B cell (primary cell): Measurements from ENCODE around the gene TMEM219. TPM values are rescaled to one million over a fixed set of nuclear protein-coding genes. Genes with fewer than 3 reads are reported as not detected.

ENCODE experiments used
- ATAC-seq: fragments of 200-7000 bp; cut with Tn5 transposase; one replicate; pipeline ENCODE4 v1.10.0; 2021; ENCODE audit warnings: low read depth, mild to moderate bottlenecking, moderate number of reproducible peaks, moderate library complexity
- CTCF ChIA-PET: fragments of 350-600 bp; sonication (Branson Sonifier 250); formaldehyde crosslinking; loops from one replicate; lab custom pipeline; 2021; ENCODE audit warnings: antibody characterized with exemption, inconsistent platforms; lab: Charles Lee
- POLR2A ChIA-PET: fragments of 350-600 bp; sonication (Branson Sonifier 250); formaldehyde crosslinking; loops from one replicate; lab custom pipeline; 2021; ENCODE audit warnings: antibody characterized with exemption; lab: Charles Lee
- DNase-seq: peaks from one replicate; pipeline ENCODE4 v3.0.0; 2013
- H2AFZ ChIP-seq: 2 replicates; pipeline ENCODE4 v1.6.1; 2012; ENCODE audit warnings: mild to moderate bottlenecking, low read depth, low read length; ENCODE audit not compliant: insufficient read depth, poor library complexity, severe bottlenecking
- H3K27ac ChIP-seq, 2 donors: 1 replicate in 1 of 2; 2 replicates in 1 of 2; pipeline ENCODE4 v1.5.1; 2012 to 2013; ENCODE audit warnings: low read length in 2 of 2, mild to moderate bottlenecking in 2 of 2, moderate library complexity in 1 of 2
- H3K27me3 ChIP-seq, 4 experiments: fragments of 200-600 bp in 1 of 4; sonication (generic) in 1 of 4; replicated peaks in 1 of 4; 1 replicate in 2 of 4; 2 replicates in 2 of 4; pipeline versions ENCODE4 v1.6.1 to v1.7.0; 2013 to 2016; ENCODE audit warnings: low read length in 3 of 4, mild to moderate bottlenecking in 2 of 4, mixed read lengths in 1 of 4, moderate library complexity in 1 of 4; ENCODE audit not compliant: insufficient read depth in 4 of 4, control insufficient read depth in 3 of 4; ENCODE audit errors: control extremely low read depth in 1 of 4
- H3K36me3 ChIP-seq, 2 experiments: replicated peaks in 1 of 2; 1 replicate in 1 of 2; 2 replicates in 1 of 2; pipeline versions ENCODE4 v1.6.1 to v1.7.1; 2013; ENCODE audit warnings: low read length in 1 of 2; ENCODE audit not compliant: insufficient read depth in 2 of 2, control insufficient read depth in 1 of 2; ENCODE audit errors: control extremely low read depth in 1 of 2, extremely low read depth in 1 of 2
- H3K4me1 ChIP-seq, 2 donors: fragments of 200-600 bp in 1 of 2; sonication (generic) in 1 of 2; 1 replicate in 1 of 2; 2 replicates in 1 of 2; pipeline versions ENCODE4 v1.5.1 to v1.6.1; 2013 to 2017; ENCODE audit warnings: low read length in 2 of 2; ENCODE audit not compliant: control insufficient read depth in 2 of 2, insufficient read depth in 2 of 2
- H3K4me2 ChIP-seq: replicated peaks from 2 replicates; pipeline ENCODE3; 2012; ENCODE audit warnings: mild to moderate bottlenecking, low read depth, low read length; ENCODE audit not compliant: poor library complexity, severe bottlenecking
- H3K4me3 ChIP-seq, 5 experiments: fragments of 200-600 bp in 1 of 5; sonication (generic) in 1 of 5; 1 replicate in 3 of 5; 2 replicates in 2 of 5; pipeline versions ENCODE4 v1.5.1 to v1.7.0; 2011 to 2016; ENCODE audit warnings: low read length in 4 of 5, mild to moderate bottlenecking in 4 of 5, low read depth in 2 of 5, control low read depth in 1 of 5, moderate library complexity in 1 of 5; ENCODE audit not compliant: insufficient read depth in 1 of 5; ENCODE audit errors: control extremely low read depth in 1 of 5, extremely low read depth in 1 of 5
- H3K79me2 ChIP-seq: fragments of 200-600 bp; sonication (generic); one replicate; pipeline ENCODE4 v1.6.0; 2016; ENCODE audit warnings: low read length; ENCODE audit not compliant: control insufficient read depth, insufficient read depth
- H3K9ac ChIP-seq: fragments of 200-600 bp; sonication (generic); 2 replicates; pipeline ENCODE4 v1.6.1; 2017; ENCODE audit warnings: mild to moderate bottlenecking, low read length, moderate library complexity
- H3K9me3 ChIP-seq, 3 donors: one replicate each; pipeline versions ENCODE4 v1.6.1 to v1.7.1; 2013; ENCODE audit warnings: low read length in 2 of 3; ENCODE audit not compliant: control insufficient read depth in 2 of 3, insufficient read depth in 1 of 3; ENCODE audit errors: control extremely low read depth in 1 of 3
- H4K20me1 ChIP-seq: 2 replicates; pipeline ENCODE4 v1.6.0; 2012; ENCODE audit warnings: mild to moderate bottlenecking, low read length; ENCODE audit not compliant: insufficient read depth, control insufficient read depth, poor library complexity, severe bottlenecking
- H3K27ac Mint-ChIP-seq: one replicate; pipeline ENCODE4 v1.8.0; 2021; ENCODE audit warnings: mixed read lengths
- H3K27me3 Mint-ChIP-seq: one replicate; pipeline ENCODE4 v1.8.0; 2021; ENCODE audit warnings: mixed read lengths
- H3K4me1 Mint-ChIP-seq: one replicate; pipeline ENCODE4 v1.8.0; 2021; ENCODE audit warnings: mixed read lengths
- H3K4me3 Mint-ChIP-seq: one replicate; pipeline ENCODE4 v1.8.0; 2021; ENCODE audit warnings: mixed read lengths
- H3K9me3 Mint-ChIP-seq: one replicate; pipeline ENCODE4 v1.8.0; 2022; ENCODE audit warnings: mixed read lengths; ENCODE audit not compliant: insufficient read depth
- EZH2 ChIP-seq: IDR thresholded peaks from 2 replicates; pipeline ENCODE4 v1.6.1; 2012; ENCODE audit warnings: borderline replicate concordance, low read depth, mild to moderate bottlenecking, moderate library complexity, low read length; ENCODE audit not compliant: insufficient read depth, poor library complexity, severe bottlenecking
- WGBS: methylation state at CpG from one replicate; pipeline ENCODE4 v1.1.5; 2013; ENCODE audit warnings: missing lambda C conversion rate; ENCODE audit not compliant: insufficient coverage; 5-methylcytosine and 5-hydroxymethylcytosine counted together
- intact Hi-C: fragments of 100-400 bp; cut with micrococcal nuclease; formaldehyde crosslinking; loops from one replicate; pipeline ENCODE4 v1.10.0; 2022
- polyA plus RNA-seq: library from polyadenylated mRNA; depleted of rRNA; stranded (reverse); fragments of >200 nt; gene quantifications from 2 replicates; pipeline ENCODE4 v1.2.3, GENCODE V29; 2012
- total RNA-seq, 2 donors: library from RNA; stranded (reverse); fragments of 120-200 nt in 1 of 2; gene quantifications; 1 replicate in 1 of 2; 2 replicates in 1 of 2; pipeline versions ENCODE4 v1.2.3 to v1.2.4, GENCODE V29; 2013 to 2022
- TF ChIP-seq, protein P1 (sequence below): fragments of 200-600 bp; IDR thresholded peaks from one replicate; pipeline ENCODE4 v1.8.0; 2022; ENCODE audit warnings: antibody characterized with exemption, mild to moderate bottlenecking

Gene TMEM219
- total and polyA plus RNA-seq, 2 donors (not counting 1 experiment from before 2014, with no cell fraction given): 66.6 to 103 TPM

DNA sequence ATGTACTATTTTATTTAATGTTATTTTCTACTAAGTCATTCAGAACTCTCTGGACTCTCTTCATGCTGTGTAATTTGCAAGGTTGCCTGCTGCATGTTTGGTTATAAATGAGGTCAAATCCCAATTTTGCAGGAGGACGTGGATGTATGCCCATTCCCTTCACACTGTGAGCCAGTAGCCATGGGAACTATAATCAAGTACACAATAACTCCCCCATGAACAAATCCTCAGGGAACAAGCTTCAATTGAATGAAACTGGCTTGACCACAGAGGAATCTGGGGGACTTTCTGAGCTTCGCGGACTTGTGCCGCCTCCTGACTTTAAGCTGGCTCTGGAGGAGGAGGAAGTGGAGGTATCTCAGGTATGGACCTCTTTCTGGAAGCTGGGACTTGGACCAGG is 21.2 kb upstream of the TMEM219 start:
- peaks cover 0 to 4% (median 4%) of the 10 kb centered on the region in 3 donors for H3K9me3 ChIP-seq
- H3K27me3 ChIP-seq: peaks cover 0 to 21% (median 6%) of the 10 kb centered on the region in 4 experiments
- no peak overlapping the region for H3K4me3 ChIP-seq
- WGBS: 98% methylated on average over 4 of the region's 4 CpGs
- DNase-seq: no peak
- H3K79me2 ChIP-seq: no peaks in the 10 kb centered on the region
- no peak overlapping the region for H3K27ac Mint-ChIP-seq
- POLR2A ChIA-PET: no interaction called here
- TF ChIP-seq EZH2: no peak
- TF ChIP-seq, protein P1, sequence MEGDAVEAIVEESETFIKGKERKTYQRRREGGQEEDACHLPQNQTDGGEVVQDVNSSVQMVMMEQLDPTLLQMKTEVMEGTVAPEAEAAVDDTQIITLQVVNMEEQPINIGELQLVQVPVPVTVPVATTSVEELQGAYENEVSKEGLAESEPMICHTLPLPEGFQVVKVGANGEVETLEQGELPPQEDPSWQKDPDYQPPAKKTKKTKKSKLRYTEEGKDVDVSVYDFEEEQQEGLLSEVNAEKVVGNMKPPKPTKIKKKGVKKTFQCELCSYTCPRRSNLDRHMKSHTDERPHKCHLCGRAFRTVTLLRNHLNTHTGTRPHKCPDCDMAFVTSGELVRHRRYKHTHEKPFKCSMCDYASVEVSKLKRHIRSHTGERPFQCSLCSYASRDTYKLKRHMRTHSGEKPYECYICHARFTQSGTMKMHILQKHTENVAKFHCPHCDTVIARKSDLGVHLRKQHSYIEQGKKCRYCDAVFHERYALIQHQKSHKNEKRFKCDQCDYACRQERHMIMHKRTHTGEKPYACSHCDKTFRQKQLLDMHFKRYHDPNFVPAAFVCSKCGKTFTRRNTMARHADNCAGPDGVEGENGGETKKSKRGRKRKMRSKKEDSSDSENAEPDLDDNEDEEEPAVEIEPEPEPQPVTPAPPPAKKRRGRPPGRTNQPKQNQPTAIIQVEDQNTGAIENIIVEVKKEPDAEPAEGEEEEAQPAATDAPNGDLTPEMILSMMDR: no peak
- no peak overlapping the region for H3K9ac ChIP-seq
- no peak overlapping the region for H3K27ac ChIP-seq
- H4K20me1 ChIP-seq: no peaks in the 10 kb centered on the region
- no peak overlapping the region for H3K4me2 ChIP-seq
- peaks cover 3% of the 10 kb centered on the region for H3K9me3 Mint-ChIP-seq
- no peak overlapping the region for H2AFZ ChIP-seq
- intact Hi-C loops: no loop called here
- ATAC-seq: no peak
- no peaks in the 10 kb centered on the region for H3K4me1 ChIP-seq
- H3K4me1 Mint-ChIP-seq: no peaks in the 10 kb centered on the region
- no peaks in the 10 kb centered on the region for H3K36me3 ChIP-seq
- peaks cover 21% of the 10 kb centered on the region for H3K27me3 Mint-ChIP-seq
- no peak overlapping the region for H3K4me3 Mint-ChIP-seq
- CTCF ChIA-PET: interaction anchor here (0.6 kb wide), 1 partner anchor 280 kb away, joined by 3 read pairs; no protein-coding TSS in a partner anchor

DNA sequence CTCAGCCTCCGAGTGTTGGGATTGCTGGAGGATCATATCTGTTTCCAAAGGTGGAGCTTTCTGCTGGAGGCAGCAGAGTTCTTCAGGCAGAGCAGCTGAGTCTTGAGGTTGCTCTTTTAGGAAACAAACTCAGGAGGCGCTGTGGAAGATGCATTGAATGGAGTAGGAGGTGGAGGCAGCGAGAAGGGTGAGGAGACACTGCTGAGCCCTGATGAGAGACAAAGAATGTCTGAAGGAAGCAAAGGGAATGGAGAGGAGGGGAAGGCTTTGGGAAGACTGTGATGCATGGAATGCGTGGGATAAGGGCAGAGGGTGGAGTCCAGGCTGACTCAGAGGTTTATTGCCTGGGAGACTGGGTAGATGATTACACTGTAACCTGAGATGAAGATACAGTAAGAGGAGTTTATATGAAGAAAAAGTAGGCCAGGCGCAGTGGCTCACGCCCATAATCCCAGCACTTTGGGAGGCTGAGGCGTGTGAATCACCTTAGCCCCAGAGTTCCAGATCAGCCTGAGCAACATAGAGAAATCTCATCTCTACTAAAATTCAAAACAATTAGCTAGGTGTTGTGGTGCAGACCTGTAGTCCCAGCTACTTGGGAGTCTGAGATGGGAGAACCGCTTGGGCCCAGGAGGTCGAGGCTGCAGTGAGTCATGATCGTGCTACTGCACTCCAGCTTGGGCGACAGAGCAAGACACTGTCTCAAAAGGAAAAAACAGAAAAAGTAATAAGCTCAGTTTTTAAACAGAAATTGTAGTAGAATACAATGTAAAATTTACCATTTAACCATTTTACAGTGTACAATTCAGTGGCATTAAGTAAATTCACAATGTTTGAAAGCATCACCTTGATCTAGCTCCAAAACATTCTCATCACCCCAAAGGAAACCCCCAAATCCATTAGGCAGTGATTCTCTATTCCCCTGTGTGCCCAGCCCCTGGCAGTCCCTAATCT is 17.8 kb upstream of the TMEM219 start:
- Histone ChIP-seq H3K9ac (no peak overlapping the region), H3K79me2 (no peaks in the 10 kb centered on the region), H3K27ac (no peak overlapping the region), H3K27me3 (peaks cover 0 to 18% (median 6%) of the 10 kb centered on the region in 4 experiments), H3K4me1 (no peaks in the 10 kb centered on the region), H3K36me3 (no peaks in the 10 kb centered on the region), H4K20me1 (no peaks in the 10 kb centered on the region), H3K4me2 (no peak overlapping the region), H3K4me3 (no peak overlapping the region), H2AFZ (no peak overlapping the region), H3K9me3 (peaks cover 0 to 4% (median 4%) of the 10 kb centered on the region in 3 donors)
- ChIA-PET POLR2A (no interaction called here), CTCF (no interaction called here)
- ATAC-seq (no peak), DNase-seq (no peak)
- Mint-ChIP-seq H3K4me1 (no peaks in the 10 kb centered on the region), H3K27ac (no peak overlapping the region), H3K27me3 (peaks cover 15% of the 10 kb centered on the region), H3K9me3 (peaks cover 3% of the 10 kb centered on the region), H3K4me3 (no peak overlapping the region)
- WGBS: 93% methylated on average over 8 of the region's 11 CpGs
- intact Hi-C loops: no loop called here
- TF ChIP-seq, protein P1: no peak
- TF ChIP-seq EZH2: no peak
